Dermis microvascular lymphatic vessel endothelial cell (primary cell): ENCODE results near the gene TM9SF4. TPM values are rescaled to one million over a fixed set of nuclear protein-coding genes. Genes with fewer than 3 reads are reported as not detected.
"Not testable (repeated sequence)": the region's sequence is repeated elsewhere in the genome, so short reads cannot be mapped to it uniquely, and the experiment has no call there.

Source experiments
- DNase-seq, 2 donors: peaks; one replicate each; pipeline versions ENCODE4 v3.0.0 to v3.0.0-alpha.2; 2010; ENCODE audit warnings: low read depth in 2 of 2
- total RNA-seq: library from RNA; depleted of rRNA; stranded (reverse); fragments of >200 nt; gene quantifications from 2 replicates; pipeline ENCODE4 v1.2.1, GENCODE V29; 2014

The TM9SF4 gene
- total RNA-seq, 1 donor from 2014 or later = 16.7 TPM

GRCh38 chr20:32155017-32155981, 45.8 kb downstream of the TM9SF4 start:
- peak; percentile 84 to 90 for DNase-seq

GRCh38 chr20:32157611-32158010, 48.1 kb downstream of the TM9SF4 start:
- no peak for DNase-seq

GRCh38 chr20:32158351-32158750, 48.8 kb downstream of the TM9SF4 start:
- DNase-seq = no peak

GRCh38 chr20:32158943-32159660, 49.6 kb downstream of the TM9SF4 start:
- no peak for DNase-seq

- no peak for DNase-seq
These were observed 50.3 kb downstream of the TM9SF4 start for GRCh38 chr20:32159766-32160221.

GRCh38 chr20:32160341-32160740, 50.8 kb downstream of the TM9SF4 start:
- DNase-seq = no peak

GRCh38 chr20:32162351-32162750, 52.8 kb downstream of the TM9SF4 start:
- no peak for DNase-seq

- no peak for DNase-seq
These were observed 54.4 kb downstream of the TM9SF4 start for GRCh38 chr20:32163951-32164350.

GRCh38 chr20:32164984-32165735, 55.6 kb downstream of the TM9SF4 start:
- no peak for DNase-seq

GRCh38 chr20:32165836-32166545, 56.5 kb downstream of the TM9SF4 start:
- no peak for DNase-seq

- no peak for DNase-seq
These were observed 58.0 kb downstream of the TM9SF4 start for GRCh38 chr20:32167552-32167951.

GRCh38 chr20:32168184-32168910, 58.8 kb downstream of the TM9SF4 start:
- peak in 1 of 2 donors; percentile 22 for DNase-seq

GRCh38 chr20:32177696-32178095, 68.2 kb downstream of the TM9SF4 start:
- not testable (repeated sequence) for DNase-seq

- no peak for DNase-seq
These were observed 70.0 kb downstream of the TM9SF4 start for GRCh38 chr20:32179515-32179914.

- no peak for DNase-seq
These were observed 70.4 kb downstream of the TM9SF4 start for GRCh38 chr20:32179934-32180333.

GRCh38 chr20:32181606-32182005, 72.1 kb downstream of the TM9SF4 start:
- no peak for DNase-seq

- no peak for DNase-seq
These were observed 74.6 kb downstream of the TM9SF4 start for GRCh38 chr20:32183947-32184635.

- no peak for DNase-seq
These were observed 75.6 kb downstream of the TM9SF4 start for GRCh38 chr20:32184961-32185603.

GRCh38 chr20:32186506-32186905, 77.0 kb downstream of the TM9SF4 start:
- DNase-seq = no peak
